Breast epithelium (tissue), 4 donors: Measurements from ENCODE around the gene ASB4. TPM values are rescaled to one million over a fixed set of nuclear protein-coding genes. Genes with fewer than 3 reads are reported as not detected.

Experiments
- DNase-seq, 2 donors: peaks; one replicate each; pipeline ENCODE4 v3.0.0-alpha.2; 2019; ENCODE audit warnings: low spot score in 2 of 2
- H3K27ac ChIP-seq, 2 donors: fragments of 200-600 bp; sonication (generic) in 1 of 2; one replicate each; pipeline ENCODE4 v1.5.1; 2016 to 2019; ENCODE audit warnings: mild to moderate bottlenecking in 1 of 2
- H3K27me3 ChIP-seq, 2 donors: fragments of 200-600 bp; sonication (generic) in 1 of 2; one replicate each; pipeline versions ENCODE4 v1.5.1 to v1.6.0; 2017 to 2019; ENCODE audit warnings: control low read depth in 1 of 2, mild to moderate bottlenecking in 1 of 2
- H3K36me3 ChIP-seq: fragments of 200-600 bp; one replicate; pipeline ENCODE4 v1.5.1; 2019
- H3K4me1 ChIP-seq, 2 donors: fragments of 200-600 bp; sonication (generic); one replicate each; pipeline ENCODE4 v1.5.1; 2016 to 2019; ENCODE audit warnings: control low read depth in 1 of 2
- H3K4me3 ChIP-seq, 3 donors: fragments of 200-600 bp; sonication (generic); 1 replicate in 2 of 3; 2 replicates in 1 of 3; pipeline ENCODE4 v1.5.1; 2016 to 2019; ENCODE audit warnings: mild to moderate bottlenecking in 3 of 3, moderate library complexity in 2 of 3
- H3K9me3 ChIP-seq, 2 donors: fragments of 200-600 bp; sonication (generic) in 1 of 2; one replicate each; pipeline ENCODE4 v1.5.1; 2016 to 2019; ENCODE audit warnings: control low read depth in 1 of 2
- CTCF ChIP-seq, 3 donors: fragments of 450-650 bp; IDR thresholded peaks; one replicate each; pipeline ENCODE4 v1.5.1; 2016 to 2017; ENCODE audit warnings: antibody characterized with exemption in 3 of 3, mild to moderate bottlenecking in 3 of 3, moderate library complexity in 3 of 3
- POLR2A ChIP-seq: fragments of 450-650 bp; IDR thresholded peaks from one replicate; pipeline ENCODE4 v1.6.1; 2016; ENCODE audit warnings: antibody characterized with exemption, mild to moderate bottlenecking, moderate library complexity
- POLR2AphosphoS5 ChIP-seq, 3 donors: sonication (generic); formaldehyde crosslinking; IDR thresholded peaks; one replicate each; pipeline ENCODE4 v1.6.1; 2017; ENCODE audit warnings: antibody characterized with exemption in 3 of 3
- intact Hi-C: fragments of 100-400 bp; cut with DNase I; formaldehyde crosslinking; loops from one replicate; pipeline ENCODE4 v1.15.1; 2023; ENCODE audit warnings: low total_unique reads
- total RNA-seq, 3 donors: library from RNA; depleted of rRNA; stranded (reverse); fragments of >200 nt; gene quantifications; one replicate each; pipeline ENCODE4 v1.1.0, GENCODE V29; 2016

The ASB4 gene
- total RNA-seq, 3 donors from 2014 or later, result 0.16 to 0.33 (median 0.29) TPM

- intact Hi-C loops, result no loop called here
- Histone ChIP-seq H3K4me3 (no peak overlapping the region), H3K27me3 (no peaks in the 10 kb centered on the region), H3K36me3 (no peaks in the 10 kb centered on the region), H3K27ac (no peak overlapping the region), H3K9me3 (no peaks in the 10 kb centered on the region), H3K4me1 (no peaks in the 10 kb centered on the region)
- DNase-seq, result no peak
- TF ChIP-seq POLR2A, result no peak
- no peak for TF ChIP-seq POLR2AphosphoS5 (IDR thresholded peaks at IDR 0.05)
- TF ChIP-seq CTCF (IDR thresholded peaks at IDR 0.05), result no peak
Observed at GRCh38 chr7:95467912-95468607, 17.7 kb upstream of the ASB4 start.

- intact Hi-C loops, result no loop called here
- H3K27ac ChIP-seq, result no peak overlapping the region
- no peak for DNase-seq
- H3K4me1 ChIP-seq, result no peaks in the 10 kb centered on the region
- no peaks in the 10 kb centered on the region for H3K36me3 ChIP-seq
- TF ChIP-seq POLR2A, result no peak
- no peak for TF ChIP-seq POLR2AphosphoS5 (IDR thresholded peaks at IDR 0.05)
- no peak for TF ChIP-seq CTCF (IDR thresholded peaks at IDR 0.05)
- H3K9me3 ChIP-seq, result no peaks in the 10 kb centered on the region
- no peaks in the 10 kb centered on the region for H3K27me3 ChIP-seq
- no peak overlapping the region for H3K4me3 ChIP-seq
Observed at GRCh38 chr7:95469187-95469586, 16.6 kb upstream of the ASB4 start.

GRCh38 chr7:95469848-95470247 lies 15.9 kb upstream of the ASB4 start:
- Histone ChIP-seq H3K4me1 (no peaks in the 10 kb centered on the region), H3K36me3 (no peaks in the 10 kb centered on the region), H3K4me3 (no peak overlapping the region), H3K27me3 (no peaks in the 10 kb centered on the region), H3K9me3 (no peaks in the 10 kb centered on the region), H3K27ac (no peak overlapping the region)
- intact Hi-C loops, result loop anchor here (10.0 kb wide), 1 partner anchor 825 kb away; no protein-coding TSS in a partner anchor
- TF ChIP-seq POLR2AphosphoS5 (IDR thresholded peaks at IDR 0.05) (no peak), POLR2A (no peak), CTCF (IDR thresholded peaks at IDR 0.05) (no peak)
- DNase-seq, result no peak

GRCh38 chr7:95470452-95470851 lies 15.3 kb upstream of the ASB4 start:
- Histone ChIP-seq H3K4me3 (no peak overlapping the region), H3K27me3 (no peaks in the 10 kb centered on the region), H3K27ac (no peak overlapping the region), H3K36me3 (no peaks in the 10 kb centered on the region), H3K4me1 (no peaks in the 10 kb centered on the region), H3K9me3 (no peaks in the 10 kb centered on the region)
- DNase-seq, result no peak
- TF ChIP-seq POLR2AphosphoS5 (IDR thresholded peaks at IDR 0.05) (no peak), POLR2A (no peak), CTCF (IDR thresholded peaks at IDR 0.05) (no peak)
- intact Hi-C loops, result loop anchor here (10.0 kb wide), 1 partner anchor 826 kb away; no protein-coding TSS in a partner anchor

- H3K4me1 ChIP-seq, result no peaks in the 10 kb centered on the region
- intact Hi-C loops, result loop anchor here (10.0 kb wide), 1 partner anchor 826 kb away; no protein-coding TSS in a partner anchor
- H3K36me3 ChIP-seq, result no peaks in the 10 kb centered on the region
- H3K27ac ChIP-seq, result no peak overlapping the region
- TF ChIP-seq POLR2AphosphoS5 (IDR thresholded peaks at IDR 0.05), result no peak
- no peak for TF ChIP-seq CTCF (IDR thresholded peaks at IDR 0.05)
- no peak for TF ChIP-seq POLR2A
- no peak for DNase-seq
- no peak overlapping the region for H3K4me3 ChIP-seq
- H3K27me3 ChIP-seq, result no peaks in the 10 kb centered on the region
- no peaks in the 10 kb centered on the region for H3K9me3 ChIP-seq
Observed at GRCh38 chr7:95471071-95471470, 14.7 kb upstream of the ASB4 start.
